GM18520 (cell line): ENCODE results near the gene PLEKHA8.
"Not testable (repeated sequence)": the region's sequence is repeated elsewhere in the genome, so short reads cannot be mapped to it uniquely, and the experiment has no call there.

ENCODE experiments used
- ATAC-seq: cut with Tn5 transposase; IDR thresholded peaks from one replicate; pipeline ENCODE4 v1.9.1; 2021; ENCODE audit not compliant: unreplicated experiment

Gene PLEKHA8

DNA sequence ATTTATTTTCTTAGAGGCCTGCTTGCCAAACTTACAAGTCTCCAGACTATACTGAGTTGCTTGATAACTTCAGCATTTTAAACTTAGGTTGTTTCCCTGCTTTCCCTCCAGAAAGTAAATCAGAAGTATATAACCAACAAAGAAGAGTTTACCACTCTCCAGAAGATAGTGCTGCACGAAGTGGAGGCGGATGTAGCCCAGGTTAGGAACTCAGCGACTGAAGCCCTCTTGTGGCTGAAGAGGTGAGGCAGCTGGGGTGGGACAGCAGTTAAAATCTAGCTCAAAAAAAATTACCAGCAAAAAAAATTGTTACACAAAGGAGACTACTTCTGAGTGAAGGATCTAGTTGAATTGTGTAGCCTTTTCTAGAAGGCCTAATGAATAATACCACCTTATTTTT is 33.6 kb downstream of the PLEKHA8 start:
- not testable (repeated sequence) for ATAC-seq

DNA sequence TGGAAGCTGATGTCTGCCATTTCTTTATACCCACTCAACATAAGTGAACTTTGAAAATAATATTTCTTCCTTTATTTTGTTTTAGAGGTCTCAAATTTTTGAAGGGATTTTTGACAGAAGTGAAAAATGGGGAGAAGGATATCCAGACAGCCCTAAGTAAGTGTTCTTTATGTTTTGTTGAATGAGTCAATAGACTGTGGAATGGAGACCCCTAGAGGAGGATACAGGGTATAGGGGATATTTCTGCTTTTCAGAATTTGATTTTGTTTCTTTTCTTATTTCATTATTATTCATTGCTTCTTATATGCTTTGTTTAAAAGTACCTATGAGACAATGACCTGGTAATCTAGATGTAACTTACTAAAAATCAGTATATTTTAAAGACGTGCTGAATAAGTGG is 34.4 kb downstream of the PLEKHA8 start:
- no peak for ATAC-seq

- no peak for ATAC-seq
Measured at GRCh38 chr7:30065746-30066145, 37.5 kb downstream of the PLEKHA8 start.

- no peak for ATAC-seq
Measured at GRCh38 chr7:30066687-30067086, 38.5 kb downstream of the PLEKHA8 start.

GRCh38 chr7:30068117-30068516 is 39.9 kb downstream of the PLEKHA8 start:
- no peak for ATAC-seq

DNA sequence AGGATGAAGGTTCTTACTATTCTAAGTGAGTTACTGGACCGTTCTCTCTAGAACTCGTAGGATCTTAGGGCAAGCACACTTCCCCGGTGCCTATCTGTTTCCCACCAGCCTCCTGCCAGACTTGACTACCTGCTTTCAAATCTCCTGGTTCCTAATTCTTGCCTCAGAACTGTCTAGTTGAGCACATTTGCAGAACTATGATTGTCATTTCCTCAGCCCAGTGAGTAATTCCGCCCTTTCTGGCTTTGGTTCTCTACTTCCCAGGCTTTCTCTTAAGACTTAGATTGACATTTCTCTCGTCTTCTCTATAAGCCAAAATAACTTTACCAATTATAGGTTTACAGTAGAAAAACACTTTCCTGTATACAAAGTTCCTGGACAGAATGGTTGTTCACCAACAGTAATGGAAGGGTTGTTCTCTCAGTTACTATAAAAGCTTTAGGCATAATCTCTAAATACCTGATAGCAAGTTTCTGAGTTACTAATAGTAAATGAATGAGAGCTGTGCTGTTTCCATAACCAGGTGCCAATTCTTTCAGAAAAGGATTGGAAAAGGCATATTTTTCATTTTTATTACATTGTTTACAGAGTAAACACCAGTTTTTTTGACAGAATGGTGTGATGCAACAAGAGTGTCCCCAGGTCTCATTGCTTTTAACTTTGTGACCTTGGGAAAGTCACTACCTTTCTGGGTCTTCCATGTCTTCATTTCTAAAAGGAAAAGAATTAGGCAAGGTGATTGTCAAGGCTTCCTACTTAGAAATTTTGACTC is 41.1 kb downstream of the PLEKHA8 start:
- ATAC-seq = no peak

DNA sequence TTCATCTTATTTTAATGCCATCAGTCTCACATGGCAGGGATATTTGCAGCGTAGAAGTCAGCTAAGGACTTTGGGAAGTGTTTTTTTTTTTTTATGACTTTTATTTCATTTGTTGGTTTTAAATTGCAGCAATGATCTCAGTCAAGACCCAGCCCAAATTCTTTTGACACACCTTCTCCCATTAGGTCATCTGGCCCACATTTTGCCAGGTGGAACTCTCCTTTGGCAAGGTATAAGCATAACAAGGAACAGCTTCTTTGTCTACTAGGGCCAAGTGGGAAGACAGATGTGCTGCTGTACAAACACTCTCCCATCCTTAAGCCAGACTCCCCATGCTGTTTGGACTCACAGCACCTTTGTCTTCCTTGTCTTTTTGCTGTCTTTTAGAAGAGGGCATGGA is 41.8 kb downstream of the PLEKHA8 start:
- no peak for ATAC-seq

- no peak for ATAC-seq
Measured at GRCh38 chr7:30072735-30073134, 44.5 kb downstream of the PLEKHA8 start.

DNA sequence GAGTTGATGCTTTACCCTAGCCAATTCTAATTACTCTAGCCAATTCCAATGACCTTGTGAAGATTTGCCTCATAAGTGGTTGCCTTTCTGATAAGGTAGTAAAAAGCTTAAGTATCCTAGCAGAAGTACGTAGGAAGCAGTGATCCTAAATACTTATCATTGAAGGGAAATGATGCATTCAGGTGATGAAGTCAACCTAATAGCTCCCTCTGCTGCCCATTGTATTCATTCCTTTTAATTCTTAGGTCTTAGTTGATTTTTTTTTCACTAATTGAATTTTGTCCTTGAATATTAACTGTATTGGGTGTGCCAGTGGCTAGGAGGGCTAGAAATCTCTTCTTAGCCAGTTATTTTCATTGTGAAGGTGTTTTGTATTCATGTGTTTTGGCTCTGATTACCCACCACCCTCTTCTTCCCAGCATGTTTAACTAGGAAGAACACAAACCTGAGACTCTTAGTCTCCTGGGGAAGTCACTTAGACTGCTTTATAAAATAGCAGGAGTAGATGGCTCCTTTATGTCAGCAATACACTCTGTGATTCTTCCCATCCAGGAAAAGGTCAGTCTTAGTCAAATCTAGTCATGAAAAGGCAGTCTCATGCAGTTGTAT is 46.3 kb downstream of the PLEKHA8 start:
- no peak for ATAC-seq

GRCh38 chr7:30076411-30076810 is 48.2 kb downstream of the PLEKHA8 start:
- ATAC-seq = no peak

DNA sequence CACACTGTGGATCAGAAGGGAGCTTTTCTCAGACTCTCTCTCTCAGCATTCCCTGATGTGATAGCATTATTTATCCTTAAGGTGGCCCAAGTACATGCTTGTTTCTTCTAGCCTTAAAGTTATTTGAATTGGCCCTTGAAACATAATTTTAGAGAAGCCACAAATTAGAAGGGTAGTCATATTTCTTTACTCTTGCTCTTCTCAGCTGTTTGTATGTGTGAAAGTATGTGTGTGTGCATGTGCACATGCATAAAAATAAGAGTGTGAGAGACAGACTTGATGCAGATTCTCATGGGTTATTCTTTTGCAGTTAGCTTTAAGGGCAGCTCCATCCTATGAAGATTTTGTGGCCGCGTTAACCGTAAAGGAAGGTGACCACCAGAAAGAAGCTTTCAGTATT is 50.1 kb downstream of the PLEKHA8 start:
- ATAC-seq = no peak

- ATAC-seq = no peak
Measured at GRCh38 chr7:30079880-30080279, 51.7 kb downstream of the PLEKHA8 start.

DNA sequence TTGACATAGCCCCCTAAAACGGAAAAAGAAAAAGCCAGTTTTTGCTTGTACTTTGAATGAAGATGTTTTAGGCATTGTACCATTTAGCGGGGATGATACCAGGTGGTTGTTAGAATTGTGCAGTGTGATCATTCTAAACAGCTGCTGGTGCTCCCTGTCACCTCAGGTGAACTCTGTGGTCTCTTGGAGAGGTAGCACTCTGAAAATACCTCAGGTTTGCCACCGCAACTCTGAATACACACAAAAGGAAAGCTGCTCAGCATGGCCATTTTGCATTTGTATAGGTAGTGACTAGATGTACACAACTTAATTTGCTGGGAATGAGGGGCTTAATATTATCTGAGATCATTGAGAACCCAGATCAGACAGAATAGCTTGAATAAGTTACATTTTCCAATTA is 52.6 kb downstream of the PLEKHA8 start:
- ATAC-seq = no peak

- no peak for ATAC-seq
Measured at GRCh38 chr7:30082686-30083085, 54.5 kb downstream of the PLEKHA8 start.

- ATAC-seq = no peak
Measured at GRCh38 chr7:30083334-30083733, 55.1 kb downstream of the PLEKHA8 start.

DNA sequence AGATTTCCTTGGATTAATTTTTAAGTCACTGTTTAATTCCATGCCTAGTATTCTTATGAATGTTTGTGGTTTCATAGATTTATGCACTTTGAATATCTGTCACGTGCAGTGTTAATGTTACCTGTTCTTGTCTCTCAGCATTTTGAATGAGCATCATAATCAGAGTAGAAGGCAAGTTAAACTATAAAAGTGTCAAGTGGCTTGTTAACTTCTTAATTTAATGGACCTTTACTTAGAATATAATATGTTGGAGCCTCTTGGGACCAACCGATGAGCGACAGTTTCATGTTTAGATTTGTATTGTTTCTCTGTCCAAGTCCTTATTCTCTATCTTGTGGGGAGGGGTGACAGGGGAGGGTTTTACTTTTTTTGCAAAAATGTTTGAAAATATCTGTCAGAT is 56.0 kb downstream of the PLEKHA8 start:
- ATAC-seq = no peak

DNA sequence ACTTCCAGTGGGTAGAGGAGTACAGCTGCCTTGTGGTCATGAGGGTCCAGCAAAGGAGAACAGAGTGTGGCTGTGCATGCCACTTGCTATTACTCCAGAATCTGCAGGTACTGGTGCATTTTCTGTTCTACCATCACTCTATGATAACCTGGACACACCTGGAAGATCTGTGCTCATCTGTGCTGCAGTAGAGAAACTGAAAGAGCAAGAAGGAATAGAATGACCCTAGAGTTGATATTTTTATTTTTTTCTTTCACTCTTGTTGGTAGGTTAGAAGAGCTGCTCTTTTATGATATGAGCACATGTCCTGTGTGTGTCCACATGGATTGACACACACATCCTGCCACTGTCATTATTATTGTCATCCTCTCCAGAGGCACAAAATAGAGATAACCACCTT is 58.3 kb downstream of the PLEKHA8 start:
- no peak for ATAC-seq

DNA sequence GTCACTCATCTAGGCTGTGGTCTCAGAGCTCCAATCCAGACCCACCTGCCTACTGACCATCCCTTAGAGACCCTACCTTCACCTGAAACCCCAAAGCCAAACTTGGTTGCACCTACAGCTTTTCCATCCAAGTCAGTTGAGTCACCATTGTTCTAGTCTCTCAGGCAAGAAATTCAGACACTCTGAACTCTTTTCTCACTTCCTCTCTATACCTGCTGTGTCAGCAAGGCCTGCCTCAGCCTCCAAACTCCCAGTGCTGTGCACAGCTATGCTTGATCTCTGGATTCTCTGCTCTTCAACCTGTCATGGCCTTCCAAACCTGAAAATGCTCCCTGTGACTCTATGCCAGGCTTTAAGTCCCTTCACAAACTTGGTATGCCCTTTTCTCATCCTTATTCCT is 59.2 kb downstream of the PLEKHA8 start:
- ATAC-seq = no peak

DNA sequence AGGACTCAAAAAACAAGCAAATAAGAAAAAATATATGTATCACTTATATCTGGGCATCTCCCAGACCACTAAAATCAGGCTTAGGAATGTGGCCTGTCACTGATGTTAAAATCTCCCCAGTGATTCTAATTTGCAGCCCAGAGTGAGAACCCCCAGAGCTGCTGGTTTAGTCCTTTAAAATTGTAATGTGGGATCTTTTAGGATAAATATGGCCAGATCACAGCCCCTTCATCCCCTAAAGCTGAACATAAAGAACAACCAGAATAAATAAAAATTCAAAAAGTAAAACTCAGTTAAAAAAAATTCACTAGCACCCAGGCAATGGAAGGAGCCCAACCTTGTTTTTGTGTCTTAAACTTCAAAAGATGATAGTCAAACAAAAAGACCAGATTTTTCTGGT is 60.1 kb downstream of the PLEKHA8 start:
- ATAC-seq = no peak

DNA sequence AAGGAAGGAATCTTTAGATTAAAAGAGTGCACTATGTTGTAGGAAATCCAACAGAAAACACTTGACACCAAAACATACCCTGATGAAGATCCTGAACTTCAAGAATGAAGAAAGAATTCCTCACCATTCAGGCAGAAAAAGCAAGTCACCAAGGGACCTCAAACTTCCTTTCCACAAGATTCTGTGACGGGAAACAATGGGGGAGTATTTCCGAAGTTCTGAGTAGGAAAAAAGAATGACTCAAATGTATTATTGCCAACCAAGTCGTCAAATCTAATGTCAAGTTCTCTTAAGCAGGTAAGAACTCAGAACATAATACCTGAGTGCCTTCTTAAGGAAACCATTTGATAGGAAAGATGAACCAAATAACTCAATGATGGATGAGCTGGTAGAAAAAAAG is 61.9 kb downstream of the PLEKHA8 start:
- ATAC-seq = no peak

DNA sequence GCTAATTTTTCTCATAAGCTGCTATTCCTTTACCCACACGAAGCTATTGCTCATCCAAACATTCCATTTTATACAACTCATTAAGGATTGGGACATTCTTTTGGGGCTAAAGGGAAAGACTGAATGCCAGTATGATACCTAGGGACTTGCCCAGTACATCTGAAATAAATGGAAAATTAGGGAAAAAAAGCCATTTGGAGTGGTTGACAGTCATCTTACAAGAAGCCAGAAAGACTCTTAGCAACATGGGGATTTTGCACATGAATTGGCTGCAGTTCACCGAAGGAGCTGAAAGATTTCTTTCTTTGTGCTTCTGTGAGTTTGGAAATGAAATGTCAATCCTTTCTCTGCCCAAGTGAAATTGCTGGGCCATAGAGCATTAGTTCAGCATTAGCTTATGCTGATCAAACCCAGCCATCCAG is 63.3 kb downstream of the PLEKHA8 start:
- no peak for ATAC-seq

DNA sequence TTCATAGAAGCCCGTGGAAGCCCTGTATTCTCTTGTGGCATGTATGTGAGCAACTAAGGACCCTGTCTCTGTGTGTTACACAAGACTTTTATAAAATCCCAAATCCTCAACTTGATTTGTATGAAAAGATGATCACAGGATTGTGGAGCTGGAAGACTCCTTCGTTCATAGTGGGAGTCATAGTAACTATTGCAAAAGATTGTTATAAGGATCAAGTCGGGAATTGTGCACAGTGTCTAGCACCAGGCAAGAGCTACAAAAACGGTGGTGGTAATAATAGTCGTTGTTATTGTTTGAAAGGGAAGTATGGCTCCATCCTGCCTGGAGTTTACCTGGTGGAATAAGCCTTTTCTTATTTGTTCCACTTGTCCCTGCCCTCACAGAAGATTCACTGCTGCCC is 63.8 kb downstream of the PLEKHA8 start:
- no peak for ATAC-seq

GRCh38 chr7:30093420-30093952 is 65.3 kb downstream of the PLEKHA8 start:
- ATAC-seq = no peak
